ENCODE data around the gene ZNF286A. TPM values are rescaled to one million over a fixed set of nuclear protein-coding genes. Genes with fewer than 3 reads are reported as not detected.
A peak's percentile ranks its signal among the peaks of the same experiment; 100 is the strongest.
"Not testable (repeated sequence)": the region's sequence is repeated elsewhere in the genome, so short reads cannot be mapped to it uniquely, and the experiment has no call there.

The ZNF286A gene
- polyA plus RNA-seq, 1 donor (not counting 4 experiments of a cell fraction or from before 2014, with no cell fraction given), result 19.5 TPM

- H3K9me3 ChIP-seq (ENCODE audit: control insufficient read depth, low read depth, low read length), result no peaks in the 10 kb centered on the region
- H3K9me1 ChIP-seq (ENCODE audit: control insufficient read depth, extremely low read depth, insufficient read depth, low read length), result no peaks in the 10 kb centered on the region
- H3K27me3 ChIP-seq (ENCODE audit: control insufficient read depth, extremely low read depth, insufficient read depth, low read length), result no peaks in the 10 kb centered on the region
- H3K4me1 ChIP-seq (ENCODE audit: control insufficient read depth, extremely low read depth, insufficient read depth, low read length), result peaks cover 26% of the 10 kb centered on the region
- no peaks in the 10 kb centered on the region for H3K79me2 ChIP-seq (ENCODE audit: control insufficient read depth, insufficient read depth, low read length)
- TF ChIP-seq EZH2 (IDR thresholded peaks at IDR 0.05; ENCODE audit: low read length) (no peak), CTCF (optimal IDR thresholded peaks at IDR 0.05 in 1 of 3, IDR thresholded peaks at IDR 0.05 in 1 of 3, conservative IDR thresholded peaks at IDR 0.05 in 1 of 3; ENCODE audit: extremely low read depth in 1 of 3, insufficient read depth in 2 of 3, low read length in 3 of 3) (no peak)
- peaks cover 0 to 2% of the 10 kb centered on the region in 2 experiments for H3K36me3 ChIP-seq (ENCODE audit: control insufficient read depth in 2 of 2, extremely low read depth in 1 of 2, insufficient read depth in 2 of 2, low read length in 2 of 2)
- FAIRE-seq, result no peak
- no peaks in the 10 kb centered on the region for H4K20me1 ChIP-seq (ENCODE audit: control insufficient read depth, extremely low read depth, insufficient read depth, low read length)
- no peak for DNase-seq (ENCODE audit: low read depth, low spot score)
- no peak overlapping the region for H3K4me3 ChIP-seq (ENCODE audit: control insufficient read depth in 2 of 3, extremely low read depth in 1 of 3, insufficient read depth in 2 of 3, low read depth in 1 of 3, low read length in 3 of 3)
- dilution Hi-C loops (cut with MboI; ENCODE audit: extremely low pct_ligation_motif_present, low sequenced_read_pairs), result no loop called here
- no peak overlapping the region for H3K27ac ChIP-seq (ENCODE audit: control insufficient read depth, insufficient read depth, low read length)
- H3K9ac ChIP-seq (ENCODE audit: control insufficient read depth, extremely low read depth, insufficient read depth, low read length), result no peak overlapping the region
- no peak overlapping the region for H2AFZ ChIP-seq (ENCODE audit: control insufficient read depth, low read length)
- H3K4me2 ChIP-seq (ENCODE audit: control insufficient read depth, extremely low read depth, insufficient read depth, low read depth, low read length), result no peak overlapping the region
Observed at GRCh38 chr17:15663176-15663575, 36.4 kb upstream of the ZNF286A start.

GRCh38 chr17:15663691-15664090 lies 35.9 kb upstream of the ZNF286A start:
- Histone ChIP-seq H3K36me3 (ENCODE audit: control insufficient read depth in 2 of 2, extremely low read depth in 1 of 2, insufficient read depth in 2 of 2, low read length in 2 of 2) (peaks cover 0 to 2% of the 10 kb centered on the region in 2 experiments), H3K79me2 (ENCODE audit: control insufficient read depth, insufficient read depth, low read length) (no peaks in the 10 kb centered on the region), H3K9me1 (ENCODE audit: control insufficient read depth, extremely low read depth, insufficient read depth, low read length) (no peaks in the 10 kb centered on the region), H3K9me3 (ENCODE audit: control insufficient read depth, low read depth, low read length) (no peaks in the 10 kb centered on the region), H3K4me3 (ENCODE audit: control insufficient read depth in 2 of 3, extremely low read depth in 1 of 3, insufficient read depth in 2 of 3, low read depth in 1 of 3, low read length in 3 of 3) (no peak overlapping the region), H3K9ac (ENCODE audit: control insufficient read depth, extremely low read depth, insufficient read depth, low read length) (no peak overlapping the region), H3K27ac (ENCODE audit: control insufficient read depth, insufficient read depth, low read length) (no peak overlapping the region), H2AFZ (ENCODE audit: control insufficient read depth, low read length) (no peak overlapping the region), H3K4me1 (ENCODE audit: control insufficient read depth, extremely low read depth, insufficient read depth, low read length) (peaks cover 21% of the 10 kb centered on the region), H4K20me1 (ENCODE audit: control insufficient read depth, extremely low read depth, insufficient read depth, low read length) (no peaks in the 10 kb centered on the region), H3K4me2 (ENCODE audit: control insufficient read depth, extremely low read depth, insufficient read depth, low read depth, low read length) (no peak overlapping the region), H3K27me3 (ENCODE audit: control insufficient read depth, extremely low read depth, insufficient read depth, low read length) (no peaks in the 10 kb centered on the region)
- dilution Hi-C loops (cut with MboI; ENCODE audit: extremely low pct_ligation_motif_present, low sequenced_read_pairs), result no loop called here
- no peak for DNase-seq (ENCODE audit: low read depth, low spot score)
- no peak for FAIRE-seq
- TF ChIP-seq CTCF (optimal IDR thresholded peaks at IDR 0.05 in 1 of 3, IDR thresholded peaks at IDR 0.05 in 1 of 3, conservative IDR thresholded peaks at IDR 0.05 in 1 of 3; ENCODE audit: extremely low read depth in 1 of 3, insufficient read depth in 2 of 3, low read length in 3 of 3) (no peak), EZH2 (IDR thresholded peaks at IDR 0.05; ENCODE audit: low read length) (no peak)

GRCh38 chr17:15669526-15669925 lies 30.0 kb upstream of the ZNF286A start:
- H3K4me2 ChIP-seq (ENCODE audit: control insufficient read depth, extremely low read depth, insufficient read depth, low read depth, low read length); H3K4me3 ChIP-seq (ENCODE audit: control insufficient read depth in 2 of 3, extremely low read depth in 1 of 3, insufficient read depth in 2 of 3, low read depth in 1 of 3, low read length in 3 of 3); H3K9me1 ChIP-seq (ENCODE audit: control insufficient read depth, extremely low read depth, insufficient read depth, low read length); dilution Hi-C loops (cut with MboI; ENCODE audit: extremely low pct_ligation_motif_present, low sequenced_read_pairs); H3K79me2 ChIP-seq (ENCODE audit: control insufficient read depth, insufficient read depth, low read length); H3K36me3 ChIP-seq (ENCODE audit: control insufficient read depth in 2 of 2, extremely low read depth in 1 of 2, insufficient read depth in 2 of 2, low read length in 2 of 2); H3K9ac ChIP-seq (ENCODE audit: control insufficient read depth, extremely low read depth, insufficient read depth, low read length); H2AFZ ChIP-seq (ENCODE audit: control insufficient read depth, low read length); H3K4me1 ChIP-seq (ENCODE audit: control insufficient read depth, extremely low read depth, insufficient read depth, low read length); FAIRE-seq; H3K27ac ChIP-seq (ENCODE audit: control insufficient read depth, insufficient read depth, low read length); H3K9me3 ChIP-seq (ENCODE audit: control insufficient read depth, low read depth, low read length); H4K20me1 ChIP-seq (ENCODE audit: control insufficient read depth, extremely low read depth, insufficient read depth, low read length); DNase-seq (ENCODE audit: low read depth, low spot score); H3K27me3 ChIP-seq (ENCODE audit: control insufficient read depth, extremely low read depth, insufficient read depth, low read length): not testable (repeated sequence)

- H4K20me1 ChIP-seq (ENCODE audit: control insufficient read depth, extremely low read depth, insufficient read depth, low read length); H3K4me3 ChIP-seq (ENCODE audit: control insufficient read depth in 2 of 3, extremely low read depth in 1 of 3, insufficient read depth in 2 of 3, low read depth in 1 of 3, low read length in 3 of 3); H3K27ac ChIP-seq (ENCODE audit: control insufficient read depth, insufficient read depth, low read length); H3K4me2 ChIP-seq (ENCODE audit: control insufficient read depth, extremely low read depth, insufficient read depth, low read depth, low read length); H3K36me3 ChIP-seq (ENCODE audit: control insufficient read depth in 2 of 2, extremely low read depth in 1 of 2, insufficient read depth in 2 of 2, low read length in 2 of 2); H3K27me3 ChIP-seq (ENCODE audit: control insufficient read depth, extremely low read depth, insufficient read depth, low read length); H3K4me1 ChIP-seq (ENCODE audit: control insufficient read depth, extremely low read depth, insufficient read depth, low read length); H3K79me2 ChIP-seq (ENCODE audit: control insufficient read depth, insufficient read depth, low read length); H2AFZ ChIP-seq (ENCODE audit: control insufficient read depth, low read length); H3K9me1 ChIP-seq (ENCODE audit: control insufficient read depth, extremely low read depth, insufficient read depth, low read length); H3K9ac ChIP-seq (ENCODE audit: control insufficient read depth, extremely low read depth, insufficient read depth, low read length); DNase-seq (ENCODE audit: low read depth, low spot score); H3K9me3 ChIP-seq (ENCODE audit: control insufficient read depth, low read depth, low read length); dilution Hi-C loops (cut with MboI; ENCODE audit: extremely low pct_ligation_motif_present, low sequenced_read_pairs): not testable (repeated sequence)
- FAIRE-seq, result peak; percentile 29
Observed at GRCh38 chr17:15674640-15675039, 24.9 kb upstream of the ZNF286A start.

All from keratinocyte (primary cell).